ENCODE data around the gene AFF3. TPM values are rescaled to one million over a fixed set of nuclear protein-coding genes. Genes with fewer than 3 reads are reported as not detected.

Gene AFF3
- total RNA-seq, 1 experiment from 2014 or later, result 1.6 TPM

DNA sequence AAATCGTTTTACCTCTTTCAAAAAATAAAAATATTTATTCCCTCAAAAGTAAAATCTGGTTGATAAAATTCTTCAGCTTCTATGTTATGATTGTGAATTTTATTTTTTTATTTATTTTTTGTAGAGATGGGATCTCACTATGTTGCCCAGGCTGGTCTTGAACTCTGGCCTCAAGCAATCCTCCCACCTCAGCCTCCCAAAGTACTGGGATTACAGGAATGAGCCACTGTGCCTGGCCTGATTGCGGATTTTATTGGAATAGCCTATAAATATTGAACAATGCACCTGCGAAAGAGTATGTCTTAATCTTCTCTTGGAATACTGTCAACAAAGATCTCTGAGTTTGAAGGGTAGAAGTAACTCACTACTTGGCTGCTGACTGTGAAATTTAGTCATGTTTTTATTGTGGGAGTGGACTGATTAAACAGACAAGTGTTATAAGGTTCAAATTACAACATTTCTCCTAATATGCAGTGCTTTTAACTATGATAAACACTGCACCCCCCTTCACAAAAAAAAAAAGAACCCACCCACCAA lies 138.0 kb downstream of the AFF3 start:
- DNase-seq (ENCODE audit: low read depth), result no peak

GRCh38 chr2:100002059-100002458 lies 140.3 kb downstream of the AFF3 start:
- in situ Hi-C loops (cut with HindIII; ENCODE audit: low pct_unique_long_range_greater_than_20kb, low sequenced_read_pairs), result no loop called here

More for the DNA sequence above, 138.0 kb downstream of the AFF3 start:
- in situ Hi-C loops (cut with HindIII; ENCODE audit: low pct_unique_long_range_greater_than_20kb, low sequenced_read_pairs), result no loop called here

DNA sequence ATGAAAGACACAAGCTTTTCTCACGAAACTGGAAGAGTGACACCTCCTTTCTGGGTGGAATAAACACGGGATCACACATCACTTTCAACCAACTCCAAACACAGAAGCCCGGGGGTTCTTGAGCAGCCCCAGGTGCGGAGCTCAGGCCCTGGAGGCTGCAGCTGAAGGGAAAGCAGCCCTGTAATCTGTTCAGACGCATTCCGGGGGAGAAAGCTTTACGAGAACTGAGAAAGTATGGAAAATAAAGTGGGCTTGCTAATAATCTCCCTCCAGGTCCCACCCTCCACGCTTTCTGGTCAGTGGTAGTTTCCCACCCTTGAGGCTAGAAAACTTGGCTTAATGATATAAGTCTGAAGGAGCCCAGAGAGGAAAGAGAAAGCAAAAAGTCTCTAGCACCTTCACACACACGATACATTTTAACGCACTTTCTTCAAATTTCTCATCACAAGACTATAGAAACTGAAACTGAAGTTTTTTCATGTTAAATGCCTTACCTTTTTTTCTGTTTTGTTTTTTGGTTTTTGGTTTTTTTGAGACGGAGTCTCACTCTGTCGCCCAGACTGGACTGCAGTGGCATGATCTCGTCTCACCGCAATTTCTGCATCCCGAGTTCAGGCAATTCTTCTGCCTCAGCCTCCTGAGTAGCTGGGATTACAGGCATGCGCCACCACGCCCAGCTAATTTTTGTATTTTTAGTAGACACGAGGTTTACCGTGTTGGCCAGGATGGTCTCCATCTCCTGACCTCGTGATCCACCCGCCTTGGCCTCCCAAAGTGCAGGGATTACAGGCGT lies 141.3 kb downstream of the AFF3 start:
- DNase-seq (ENCODE audit: low read depth), result no peak
- in situ Hi-C loops (cut with HindIII; ENCODE audit: low pct_unique_long_range_greater_than_20kb, low sequenced_read_pairs), result no loop called here

More at GRCh38 chr2:100002059-100002458, 140.3 kb downstream of the AFF3 start:
- no peak for DNase-seq (ENCODE audit: low read depth)

DNA sequence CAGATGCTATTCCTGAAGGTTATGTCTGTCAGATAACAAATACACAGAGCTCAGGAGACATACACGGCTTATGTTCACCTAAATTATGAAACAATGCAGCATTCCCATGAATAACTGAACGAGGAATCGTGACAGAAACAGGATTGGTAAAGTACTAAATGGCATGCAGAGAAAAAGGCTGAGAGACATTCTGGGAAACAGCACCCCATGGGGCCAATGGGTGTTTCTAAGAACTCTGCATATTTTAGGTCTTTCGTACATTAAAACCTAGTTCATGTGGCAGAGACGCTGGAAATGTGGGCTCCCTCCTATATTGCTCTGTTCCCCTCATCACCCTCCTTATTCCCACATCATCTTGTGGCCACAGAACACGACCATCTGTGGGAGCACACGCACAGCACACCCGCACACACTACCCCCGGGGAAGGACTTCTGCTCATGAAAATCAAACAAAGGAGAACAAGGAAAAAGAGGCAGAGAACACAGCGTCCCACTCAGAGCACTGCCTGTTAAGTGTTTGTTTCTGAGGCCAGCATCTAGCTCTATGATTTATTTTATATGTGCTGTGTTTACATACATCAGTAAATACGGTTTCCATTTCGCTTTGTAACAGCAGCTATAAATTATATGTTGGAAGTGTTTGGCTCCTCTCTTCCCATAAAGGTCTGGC lies 143.6 kb downstream of the AFF3 start:
- in situ Hi-C loops (cut with HindIII; ENCODE audit: low pct_unique_long_range_greater_than_20kb, low sequenced_read_pairs), result no loop called here
- DNase-seq (ENCODE audit: low read depth), result no peak

GRCh38 chr2:99989905-99990304 lies 152.5 kb downstream of the AFF3 start:
- DNase-seq (ENCODE audit: low read depth), result no peak
- in situ Hi-C loops (cut with HindIII; ENCODE audit: low pct_unique_long_range_greater_than_20kb, low sequenced_read_pairs), result no loop called here

GRCh38 chr2:99988599-99988998 lies 153.8 kb downstream of the AFF3 start:
- DNase-seq (ENCODE audit: low read depth), result no peak
- in situ Hi-C loops (cut with HindIII; ENCODE audit: low pct_unique_long_range_greater_than_20kb, low sequenced_read_pairs), result no loop called here

- in situ Hi-C loops (cut with HindIII; ENCODE audit: low pct_unique_long_range_greater_than_20kb, low sequenced_read_pairs), result no loop called here
- no peak for DNase-seq (ENCODE audit: low read depth)
Measured at GRCh38 chr2:99987160-99987559, 155.2 kb downstream of the AFF3 start.

DNA sequence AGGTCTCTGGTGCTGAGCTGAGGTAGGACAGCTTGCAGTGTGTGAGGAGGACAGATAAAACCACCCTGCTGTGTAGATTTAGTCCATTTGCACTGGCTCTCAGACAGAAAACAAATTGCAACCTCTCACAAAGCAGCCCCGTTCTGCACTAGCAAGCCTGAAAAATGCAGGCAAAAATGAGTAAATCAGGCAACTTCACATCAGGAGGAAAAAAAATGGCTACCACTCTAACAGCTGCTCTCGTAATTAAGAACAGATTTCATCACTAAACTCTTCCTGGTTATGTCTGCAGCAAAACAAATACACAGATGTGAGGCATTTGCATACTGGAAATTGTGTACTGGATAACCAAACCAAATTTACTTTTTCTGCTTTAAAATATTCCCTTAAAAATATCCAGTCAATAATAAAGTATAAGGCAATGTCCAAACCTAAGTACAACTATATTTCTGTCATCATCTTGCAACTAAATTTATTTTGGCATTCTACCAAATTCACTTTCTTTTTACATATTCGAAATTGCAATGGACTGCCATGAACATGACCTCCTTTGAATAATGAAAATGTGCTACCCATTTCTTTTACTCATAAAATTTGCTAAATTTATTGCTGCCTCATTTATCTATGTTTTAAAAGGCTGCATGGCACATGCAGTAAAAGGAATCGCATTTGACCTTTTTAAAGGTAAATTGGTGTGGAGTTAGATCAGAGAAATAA lies 157.4 kb downstream of the AFF3 start:
- DNase-seq (ENCODE audit: low read depth), result no peak
- in situ Hi-C loops (cut with HindIII; ENCODE audit: low pct_unique_long_range_greater_than_20kb, low sequenced_read_pairs), result no loop called here

GRCh38 chr2:99982744-99983143 lies 159.6 kb downstream of the AFF3 start:
- in situ Hi-C loops (cut with HindIII; ENCODE audit: low pct_unique_long_range_greater_than_20kb, low sequenced_read_pairs), result no loop called here
- DNase-seq (ENCODE audit: low read depth), result no peak

DNA sequence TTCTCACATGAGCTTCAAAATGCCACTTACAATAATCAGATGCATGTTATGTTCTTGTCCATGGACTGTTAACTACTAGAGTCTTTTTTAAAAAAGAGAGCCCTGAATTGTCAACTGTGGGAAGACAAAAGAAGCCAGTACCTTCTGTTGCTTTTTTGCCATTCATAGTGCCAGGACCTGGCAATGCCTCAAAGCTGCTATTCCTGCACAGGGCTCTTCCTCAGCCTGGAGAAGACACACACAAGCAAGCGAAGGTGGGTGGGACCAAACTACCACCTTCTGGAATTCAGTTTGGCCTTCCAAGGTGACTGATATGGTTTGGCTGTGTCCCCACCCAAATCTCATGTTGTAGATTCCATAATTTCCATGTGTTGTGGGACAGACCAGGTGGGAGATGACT lies 160.6 kb downstream of the AFF3 start:
- in situ Hi-C loops (cut with HindIII; ENCODE audit: low pct_unique_long_range_greater_than_20kb, low sequenced_read_pairs), result no loop called here
- DNase-seq (ENCODE audit: low read depth), result no peak

DNA sequence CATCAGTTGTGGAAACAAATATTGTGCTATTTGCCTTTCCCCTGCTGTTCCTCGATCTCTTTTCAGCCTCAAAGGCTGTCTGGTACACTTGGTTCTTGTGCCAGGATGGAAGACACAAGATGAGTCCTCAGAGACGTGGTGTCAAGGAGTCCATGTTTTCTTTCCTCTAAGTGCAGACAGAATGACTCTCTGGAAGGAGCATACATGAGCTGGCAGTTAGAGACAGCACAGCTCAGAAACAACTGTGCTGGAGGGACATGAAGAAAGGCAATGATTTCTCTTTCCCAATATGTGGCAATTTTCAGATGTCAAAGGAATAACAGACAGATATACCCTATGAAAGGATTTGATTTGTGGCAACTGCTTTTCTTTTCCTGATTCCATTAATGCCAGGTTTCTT lies 162.2 kb downstream of the AFF3 start:
- no peak for DNase-seq (ENCODE audit: low read depth)
- in situ Hi-C loops (cut with HindIII; ENCODE audit: low pct_unique_long_range_greater_than_20kb, low sequenced_read_pairs), result no loop called here

DNA sequence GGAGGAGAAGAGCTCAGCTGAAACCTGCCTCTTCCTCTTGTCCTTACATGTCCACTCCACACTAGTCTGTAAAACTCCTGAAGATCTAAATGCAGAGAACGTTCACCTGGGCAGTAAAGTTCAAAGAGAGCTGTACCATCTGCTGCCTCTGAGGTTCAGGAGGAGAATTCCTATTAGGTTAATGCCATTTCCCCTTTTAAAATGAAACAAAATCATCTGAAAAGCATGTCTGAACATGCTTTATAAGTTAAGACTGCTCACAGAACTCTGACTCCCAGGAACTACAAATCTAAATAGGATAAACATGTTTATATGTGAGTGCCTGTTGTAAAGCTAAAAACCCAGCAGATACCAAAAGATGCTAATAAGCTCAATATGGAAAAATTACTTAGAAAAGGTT lies 164.4 kb downstream of the AFF3 start:
- in situ Hi-C loops (cut with HindIII; ENCODE audit: low pct_unique_long_range_greater_than_20kb, low sequenced_read_pairs), result no loop called here
- no peak for DNase-seq (ENCODE audit: low read depth)

GRCh38 chr2:99975386-99975785 lies 167.0 kb downstream of the AFF3 start:
- peak; percentile 85 for DNase-seq (ENCODE audit: low read depth)
- in situ Hi-C loops (cut with HindIII; ENCODE audit: low pct_unique_long_range_greater_than_20kb, low sequenced_read_pairs), result no loop called here

DNA sequence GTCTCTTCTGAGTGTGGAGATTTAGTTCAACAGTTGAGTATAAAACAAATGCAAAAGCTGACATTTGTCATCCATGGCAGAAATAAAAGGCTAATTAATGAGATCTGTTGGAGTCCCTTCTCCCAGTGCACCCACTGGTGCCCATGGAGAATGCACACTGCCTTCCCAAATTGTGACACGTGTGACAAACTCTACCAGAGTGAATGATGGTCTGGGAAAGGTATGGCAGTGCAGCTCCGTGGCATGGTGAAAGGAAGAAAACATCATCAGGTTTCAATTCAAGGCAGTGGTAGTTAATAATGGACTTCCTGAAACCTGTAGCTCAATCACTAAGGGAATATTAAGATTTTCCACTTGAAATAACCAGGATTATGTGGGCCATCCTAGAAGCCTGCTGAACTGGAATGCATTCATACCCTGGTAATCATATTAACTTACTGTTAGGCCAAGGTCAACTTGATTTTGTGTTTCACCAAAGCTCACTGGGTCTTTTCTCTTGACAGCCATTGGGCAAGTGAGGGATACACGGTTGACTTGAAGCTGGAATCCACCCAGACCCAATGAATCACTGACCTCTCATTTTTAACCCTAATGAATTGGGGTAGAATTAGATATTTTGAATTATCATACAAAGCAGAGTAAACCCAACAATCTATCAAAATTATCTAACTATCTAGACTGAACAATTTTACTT lies 167.6 kb downstream of the AFF3 start:
- in situ Hi-C loops (cut with HindIII; ENCODE audit: low pct_unique_long_range_greater_than_20kb, low sequenced_read_pairs), result no loop called here
- peak; percentile 89 for DNase-seq (ENCODE audit: low read depth)

- in situ Hi-C loops (cut with HindIII; ENCODE audit: low pct_unique_long_range_greater_than_20kb, low sequenced_read_pairs), result no loop called here
- peak; percentile 79 for DNase-seq (ENCODE audit: low read depth)
Measured at GRCh38 chr2:99974275-99974674, 168.1 kb downstream of the AFF3 start.

DNA sequence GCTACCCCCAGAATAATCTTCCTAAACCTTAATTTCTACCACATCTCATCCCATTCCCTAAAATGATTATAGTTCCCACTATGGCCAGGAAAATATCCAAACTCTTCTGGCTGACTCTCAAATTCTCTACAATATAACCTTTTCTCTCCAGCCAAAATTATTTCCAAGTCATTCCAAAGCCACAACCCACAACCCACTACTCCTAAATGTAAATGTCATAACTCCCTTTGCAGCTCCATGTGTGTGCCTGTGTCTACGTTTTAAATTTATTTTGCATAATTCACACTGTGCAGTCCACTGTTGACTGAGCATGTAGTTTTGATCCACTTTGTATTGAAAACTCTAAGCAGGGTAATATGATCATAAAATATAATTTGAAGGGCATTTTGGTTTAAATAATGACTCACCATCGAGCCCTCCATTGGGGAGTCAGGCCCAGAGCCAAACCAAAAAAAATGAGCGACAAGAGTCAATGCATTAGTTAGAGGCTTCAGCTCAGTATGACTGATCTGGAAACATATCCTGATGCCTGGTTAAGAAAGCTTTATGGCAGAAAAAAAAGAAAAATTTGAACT lies 171.0 kb downstream of the AFF3 start:
- in situ Hi-C loops (cut with HindIII; ENCODE audit: low pct_unique_long_range_greater_than_20kb, low sequenced_read_pairs), result no loop called here
- DNase-seq (ENCODE audit: low read depth), result no peak

DNA sequence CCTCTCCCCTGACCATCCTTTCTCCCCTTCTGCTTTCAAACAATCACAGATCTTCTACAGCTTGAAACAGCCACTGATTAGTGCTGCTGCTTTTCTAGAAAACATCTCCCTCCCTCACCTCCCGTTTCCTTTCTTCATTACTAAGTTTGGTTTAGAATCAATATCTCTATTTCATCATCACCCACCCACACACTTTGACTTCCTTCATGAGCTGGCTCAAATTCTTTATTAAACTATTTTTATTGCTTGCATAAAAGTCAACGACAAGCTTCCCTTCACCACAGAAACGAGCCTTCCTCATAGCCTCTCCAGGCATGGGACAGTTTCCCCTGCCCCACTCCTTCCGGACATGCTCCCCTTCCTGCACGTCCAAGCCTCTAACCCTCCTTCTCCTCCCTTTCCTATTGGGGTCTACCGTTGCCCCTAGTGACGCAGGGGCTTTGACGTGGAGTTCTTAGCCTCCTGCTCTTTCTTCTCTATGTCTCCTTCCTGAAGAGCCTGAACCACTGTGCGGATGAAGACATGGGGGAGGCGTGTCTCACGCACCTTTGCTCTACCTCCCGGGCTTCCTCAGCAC lies 172.0 kb downstream of the AFF3 start:
- DNase-seq (ENCODE audit: low read depth), result no peak
- in situ Hi-C loops (cut with HindIII; ENCODE audit: low pct_unique_long_range_greater_than_20kb, low sequenced_read_pairs), result no loop called here
